ENCODE measurements around the gene SND1.

Gene SND1

GRCh38 chr7:128031901-128032604, 380.1 kb downstream of the SND1 start:
- no peaks in the 10 kb centered on the region for H3K9me3 ChIP-seq (ENCODE audit: control insufficient read depth, insufficient read depth, low read length)
- H3K36me3 ChIP-seq (ENCODE audit: control insufficient read depth, low read length), result peaks cover 10% of the 10 kb centered on the region
- peaks cover 8% of the 10 kb centered on the region for H3F3A ChIP-seq (ENCODE audit: control insufficient read depth, insufficient read depth)
- H3K9me2 ChIP-seq (replicated peaks; ENCODE audit: control insufficient read depth, low read length), result no peaks in the 10 kb centered on the region
- 0 out of 2 replicates have a peak, but pooled peaks cover 3% of the 10 kb centered on the region for H3K27me3 ChIP-seq (ENCODE audit: control insufficient read depth, low read length)
- H4K20me1 ChIP-seq (ENCODE audit: control insufficient read depth, insufficient read depth, low read depth, low read length), result peaks cover 15% of the 10 kb centered on the region; the same call in 1 of the 2 replicates
- H3K79me2 ChIP-seq (ENCODE audit: control insufficient read depth, low read length), result peaks cover 4% of the 10 kb centered on the region; the same call in 1 of the 2 replicates
- H3K4me3 ChIP-seq (ENCODE audit: low read length), result peak overlapping the region; percentile 73
- peak; percentile 30 for TF ChIP-seq CTCF (IDR thresholded peaks at IDR 0.05; ENCODE audit: low read depth, low read length, poor library complexity, severe bottlenecking)
- TF ChIP-seq EZH2phosphoT487 (IDR thresholded peaks at IDR 0.05; ENCODE audit: borderline replicate concordance, low read length), result no peak
- H3K4me2 ChIP-seq (ENCODE audit: low read length), result peak overlapping the region; percentile 78
- H3K27ac ChIP-seq (ENCODE audit: low read depth, low read length), result peak overlapping the region; percentile 44
- H3K4me1 ChIP-seq (ENCODE audit: control insufficient read depth, low read length), result peaks cover 43% of the 10 kb centered on the region

DNA sequence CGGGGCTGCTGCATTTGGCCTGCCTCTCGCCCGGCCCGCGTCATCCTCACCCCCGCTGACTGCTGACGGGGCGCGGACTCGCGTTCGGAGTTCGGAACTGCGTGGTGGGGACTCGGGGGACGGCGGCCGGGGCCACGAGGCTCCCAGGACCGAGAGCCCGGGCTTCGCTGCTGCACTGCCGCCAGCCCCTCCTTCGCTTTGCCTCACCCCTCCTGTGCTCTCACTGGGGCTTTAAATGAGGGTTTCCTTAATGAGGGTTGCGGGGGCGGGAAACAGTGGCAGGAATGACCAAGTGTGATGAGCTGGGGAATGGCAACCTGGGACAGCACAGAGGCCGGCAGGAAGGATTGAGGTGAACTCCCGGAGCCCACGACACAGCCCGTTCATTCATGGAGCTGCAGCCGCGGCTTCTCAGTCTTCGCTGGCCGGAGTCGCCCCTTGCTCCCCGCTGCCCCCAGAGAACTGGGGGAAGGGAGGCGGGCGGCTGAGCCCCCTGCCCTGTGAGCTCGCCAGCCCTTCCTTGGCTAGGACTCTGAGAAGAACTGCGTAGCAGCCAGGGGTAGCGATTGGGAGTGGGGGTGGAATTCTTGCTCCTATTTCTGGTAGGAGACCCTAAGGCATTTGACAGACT, 380.7 kb downstream of the SND1 start:
- Histone ChIP-seq H3K9me3 (ENCODE audit: control insufficient read depth, insufficient read depth, low read length) (no peaks in the 10 kb centered on the region), H3K27ac (ENCODE audit: low read depth, low read length) (no peak overlapping the region), H3K36me3 (ENCODE audit: control insufficient read depth, low read length) (peaks cover 10% of the 10 kb centered on the region), H3K4me1 (ENCODE audit: control insufficient read depth, low read length) (peaks cover 49% of the 10 kb centered on the region), H4K20me1 (ENCODE audit: control insufficient read depth, insufficient read depth, low read depth, low read length) (peaks cover 18% of the 10 kb centered on the region; the same call in 1 of the 2 replicates), H3K9me2 (replicated peaks; ENCODE audit: control insufficient read depth, low read length) (no peaks in the 10 kb centered on the region), H3F3A (ENCODE audit: control insufficient read depth, insufficient read depth) (peaks cover 8% of the 10 kb centered on the region), H3K79me2 (ENCODE audit: control insufficient read depth, low read length) (peaks cover 4% of the 10 kb centered on the region; the same call in 1 of the 2 replicates), H3K4me3 (ENCODE audit: low read length) (peak overlapping the region; percentile 73), H3K27me3 (ENCODE audit: control insufficient read depth, low read length) (0 out of 2 replicates have a peak, but pooled peaks cover 3% of the 10 kb centered on the region), H3K4me2 (ENCODE audit: low read length) (peak overlapping the region; percentile 78)
- TF ChIP-seq CTCF (IDR thresholded peaks at IDR 0.05; ENCODE audit: low read depth, low read length, poor library complexity, severe bottlenecking), result no peak
- TF ChIP-seq EZH2phosphoT487 (IDR thresholded peaks at IDR 0.05; ENCODE audit: borderline replicate concordance, low read length), result no peak

GRCh38 chr7:128033246-128033645, 381.3 kb downstream of the SND1 start:
- H3K4me2 ChIP-seq (ENCODE audit: low read length), result no peak overlapping the region

More at GRCh38 chr7:128033246-128033645, 381.3 kb downstream of the SND1 start:
- TF ChIP-seq EZH2phosphoT487 (IDR thresholded peaks at IDR 0.05; ENCODE audit: borderline replicate concordance, low read length) (no peak), CTCF (IDR thresholded peaks at IDR 0.05; ENCODE audit: low read depth, low read length, poor library complexity, severe bottlenecking) (no peak)
- Histone ChIP-seq H3K9me3 (ENCODE audit: control insufficient read depth, insufficient read depth, low read length) (no peaks in the 10 kb centered on the region), H3K4me1 (ENCODE audit: control insufficient read depth, low read length) (peaks cover 55% of the 10 kb centered on the region), H3K36me3 (ENCODE audit: control insufficient read depth, low read length) (peaks cover 10% of the 10 kb centered on the region), H3F3A (ENCODE audit: control insufficient read depth, insufficient read depth) (peaks cover 4% of the 10 kb centered on the region), H3K9me2 (replicated peaks; ENCODE audit: control insufficient read depth, low read length) (no peaks in the 10 kb centered on the region), H3K27me3 (ENCODE audit: control insufficient read depth, low read length) (0 out of 2 replicates have a peak, but pooled peaks cover 3% of the 10 kb centered on the region), H3K4me3 (ENCODE audit: low read length) (no peak overlapping the region), H3K79me2 (ENCODE audit: control insufficient read depth, low read length) (peaks cover 4% of the 10 kb centered on the region; the same call in 1 of the 2 replicates), H3K27ac (ENCODE audit: low read depth, low read length) (no peak overlapping the region), H4K20me1 (ENCODE audit: control insufficient read depth, insufficient read depth, low read depth, low read length) (peaks cover 18% of the 10 kb centered on the region; the same call in 1 of the 2 replicates)
